GM19351 (cell line): ENCODE data around the gene TMEM134.

Source experiments
- ATAC-seq: cut with Tn5 transposase; IDR thresholded peaks from one replicate; pipeline ENCODE4 v1.9.1; 2021; ENCODE audit warnings: mild to moderate bottlenecking, moderate library complexity; ENCODE audit not compliant: unreplicated experiment

The TMEM134 gene

DNA sequence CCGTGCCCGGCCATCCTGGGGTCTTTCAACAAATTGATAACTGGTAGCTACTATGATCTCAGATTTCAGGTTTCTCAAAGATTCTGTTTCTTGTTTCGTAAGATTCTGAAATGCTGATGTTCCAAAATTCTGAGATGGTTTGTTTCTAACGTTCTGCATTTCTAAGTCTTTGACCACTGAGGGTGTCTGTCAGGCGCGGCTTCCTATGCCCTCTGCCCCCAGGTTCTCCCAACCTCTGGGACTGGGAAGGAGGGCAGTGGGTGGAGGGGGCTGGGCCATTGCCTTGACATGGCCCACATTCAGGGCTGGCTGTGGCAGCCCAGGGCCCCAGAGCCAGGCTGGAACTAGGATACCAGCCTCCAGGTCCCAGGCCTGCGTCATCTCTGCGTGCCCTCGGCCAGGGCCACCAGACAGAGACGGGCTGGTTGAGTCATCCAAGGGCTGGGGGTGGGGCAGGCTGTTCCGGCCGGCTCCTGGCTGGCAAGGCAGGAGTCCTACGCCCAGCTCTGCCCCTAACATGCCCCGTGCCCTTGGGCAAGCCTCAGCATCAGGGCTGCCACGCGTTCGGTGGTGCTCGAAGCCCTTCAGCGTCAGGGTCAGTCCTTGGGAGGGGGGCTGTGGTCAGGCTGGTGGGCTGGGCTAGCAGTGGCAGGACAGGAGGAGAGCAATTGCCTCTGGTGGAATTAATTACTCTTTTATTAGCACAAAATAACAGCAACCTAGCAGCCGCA is 5.2 kb downstream of the TMEM134 start:
- no peak for ATAC-seq

- no peak for ATAC-seq
Observed at GRCh38 chr11:67463186-67463585, 5.9 kb downstream of the TMEM134 start.

GRCh38 chr11:67458266-67458665 is 10.8 kb downstream of the TMEM134 start:
- no peak for ATAC-seq

- no peak for ATAC-seq
Observed at GRCh38 chr11:67457453-67457852, 11.6 kb downstream of the TMEM134 start.

GRCh38 chr11:67456068-67456705 is 12.9 kb downstream of the TMEM134 start:
- ATAC-seq, result no peak

DNA sequence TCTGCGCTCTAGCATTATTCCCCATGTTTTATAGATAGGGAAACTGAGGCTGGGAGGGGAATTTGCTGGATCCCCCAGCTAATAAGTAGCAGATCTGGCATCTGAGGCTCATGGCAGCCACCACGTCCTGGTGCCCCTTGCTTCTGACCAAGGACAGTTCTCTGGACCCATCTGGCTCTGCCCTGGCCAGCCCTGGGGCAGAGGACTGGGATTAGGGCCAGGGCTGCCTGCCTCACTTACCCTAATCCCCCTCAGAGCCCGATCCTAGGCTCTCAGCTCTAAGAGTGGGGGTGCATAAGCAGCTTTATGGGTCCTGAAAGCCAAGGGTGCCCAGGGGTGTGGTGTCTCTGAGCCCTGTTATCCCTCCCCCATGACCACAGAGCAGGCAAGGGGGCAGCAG is 14.0 kb downstream of the TMEM134 start, which contains the start of gene CABP4:
Gene CABP4 (plus strand): TSS at position 301 of the 400 bp plus-strand sequence. CDS start 70 bp downstream, at position 371.
- ATAC-seq, result no peak

DNA sequence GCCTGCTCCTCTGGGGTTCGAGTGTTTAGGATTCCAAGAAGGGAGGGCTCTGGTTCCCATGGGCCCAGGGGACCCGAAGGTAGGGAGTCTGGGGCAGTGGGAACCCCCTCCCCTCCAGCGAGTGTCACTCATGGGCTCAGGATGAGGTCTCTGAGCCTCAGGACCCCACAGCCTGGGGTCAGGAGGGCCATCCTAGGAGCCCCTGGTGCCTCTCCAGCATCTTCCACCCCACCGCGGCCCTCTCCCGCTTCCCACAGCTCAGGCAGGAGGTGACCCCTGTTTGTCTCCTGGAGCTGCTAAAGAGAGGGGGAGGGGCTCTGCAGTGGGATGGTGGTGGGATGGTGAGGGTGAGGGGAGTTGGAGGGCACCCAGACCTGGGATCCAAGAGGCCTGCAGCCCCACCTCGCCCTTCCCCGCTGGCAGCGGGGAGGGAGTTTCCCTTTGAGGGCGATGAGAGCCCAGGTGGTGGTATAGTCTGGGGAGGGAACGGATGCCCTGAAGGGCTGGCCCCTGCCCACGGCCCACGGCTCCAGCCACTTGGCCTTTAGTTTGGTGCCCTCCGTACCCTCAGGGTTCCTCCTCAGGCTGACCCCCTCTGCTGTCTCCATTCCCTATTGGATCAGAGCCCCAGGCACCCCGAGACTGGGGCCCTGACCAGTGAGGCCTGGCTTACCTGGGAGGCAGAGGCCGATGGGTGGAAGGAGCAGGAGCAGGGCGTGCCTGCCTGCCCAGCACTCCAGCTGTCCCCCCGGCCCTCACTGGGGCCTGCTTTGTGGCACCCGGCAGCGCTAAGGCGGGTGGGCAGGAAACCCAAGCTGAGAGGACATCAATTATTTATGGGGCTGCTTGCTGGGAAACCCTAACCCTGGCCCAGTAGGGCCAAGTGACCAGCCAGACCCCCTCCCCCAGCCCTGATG is 15.0 kb downstream of the TMEM134 start:
- ATAC-seq, result no peak

GRCh38 chr11:67452141-67452952 is 16.7 kb downstream of the TMEM134 start, which contains the start of gene GPR152:
GPR152 (minus strand) TSS chr11:67452729; CDS start chr11:67452724, 5 bp downstream.
- no peak for ATAC-seq

DNA sequence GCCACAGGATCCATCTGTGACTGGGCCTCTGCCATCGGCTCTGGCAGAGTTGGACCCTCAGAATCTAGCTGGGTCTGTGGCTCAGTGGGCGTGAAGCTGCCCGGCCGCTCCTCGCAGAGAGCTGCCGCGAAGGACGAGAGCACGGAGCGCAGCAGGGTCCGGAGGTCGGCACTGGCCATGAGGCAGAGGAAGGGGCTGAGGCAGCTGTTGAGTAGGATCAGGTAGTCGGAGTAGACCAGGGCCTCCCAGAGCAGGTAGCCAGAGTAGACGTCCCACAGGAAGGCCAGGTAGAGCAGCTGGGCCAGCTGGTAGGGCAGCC is 17.4 kb downstream of the TMEM134 start:
- ATAC-seq, result no peak

DNA sequence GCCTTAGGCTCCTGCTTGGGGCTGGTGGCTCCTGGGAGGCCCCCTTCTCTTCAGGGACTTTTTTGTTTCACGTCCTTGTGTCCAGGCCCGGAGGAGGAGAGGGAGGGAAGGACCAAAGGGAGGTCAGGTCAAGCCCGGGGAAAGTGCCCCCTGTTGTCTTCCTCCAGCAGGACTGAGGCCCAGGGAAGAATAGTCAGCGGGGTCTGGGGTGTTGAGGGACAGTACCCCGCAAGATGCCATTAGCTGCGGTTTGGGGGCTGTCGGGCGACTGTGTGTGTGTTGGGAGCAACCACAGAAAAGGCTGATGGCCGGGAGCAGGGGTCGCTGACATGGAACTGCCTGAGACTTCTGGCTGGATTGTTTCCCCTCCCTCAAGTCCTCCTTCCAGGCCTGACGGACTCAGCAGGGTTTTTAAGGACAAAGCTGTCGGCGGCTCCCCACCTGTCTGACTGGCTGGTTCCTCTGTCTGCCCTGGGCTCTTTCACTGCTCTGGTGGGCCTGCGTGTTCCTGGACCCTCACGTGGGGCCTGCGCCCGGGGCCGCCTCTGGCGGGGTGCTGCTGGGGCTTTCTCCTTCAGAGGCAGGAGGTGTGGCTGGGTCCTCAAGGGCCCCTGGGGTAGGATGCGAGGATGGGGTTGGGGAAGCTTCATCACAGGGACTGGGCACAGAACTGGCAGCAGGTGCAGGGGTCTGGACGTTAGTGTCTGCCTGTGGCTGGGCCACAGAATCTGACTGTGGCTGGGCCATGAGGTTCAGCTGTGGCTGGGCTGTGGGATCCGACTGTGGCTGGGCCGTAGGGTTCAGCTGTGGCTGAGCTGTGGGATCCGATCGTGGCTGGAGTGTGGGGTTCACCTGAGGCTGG is 18.0 kb downstream of the TMEM134 start:
- ATAC-seq, result no peak

DNA sequence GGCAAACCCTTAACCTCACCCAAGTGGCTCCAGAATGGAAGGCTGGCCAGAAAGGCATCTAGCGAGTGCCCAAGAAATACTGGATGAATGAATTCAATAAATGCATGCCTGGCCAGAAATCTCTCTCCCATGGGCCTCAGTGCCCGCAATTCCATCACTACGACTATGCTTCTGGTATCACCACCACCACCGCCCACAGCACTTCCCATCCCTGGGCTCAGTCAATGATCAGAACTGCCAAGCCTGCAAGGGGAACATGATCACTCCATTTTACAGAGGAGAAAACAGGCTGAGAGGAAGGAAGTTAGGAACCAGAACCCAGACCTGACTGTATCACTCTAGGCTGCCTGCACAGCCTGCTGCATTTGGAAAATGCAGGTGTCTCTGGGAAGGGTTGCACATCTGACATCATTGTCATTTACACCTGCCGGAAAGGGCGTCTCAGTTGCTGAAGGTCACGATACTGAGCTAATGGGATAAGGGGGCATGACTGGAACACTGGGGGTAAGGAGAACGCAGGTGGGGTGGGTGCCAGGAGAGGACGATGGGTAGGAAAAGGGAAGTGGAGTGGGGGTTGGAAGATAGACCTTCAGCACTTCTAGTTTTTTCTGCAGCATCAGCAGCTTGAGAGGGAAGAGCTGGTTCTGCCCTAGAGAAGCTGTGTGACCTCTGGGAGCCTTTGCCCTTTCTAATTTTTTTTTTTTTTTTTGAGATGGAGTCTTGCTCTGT is 19.8 kb downstream of the TMEM134 start:
- ATAC-seq, result no peak

DNA sequence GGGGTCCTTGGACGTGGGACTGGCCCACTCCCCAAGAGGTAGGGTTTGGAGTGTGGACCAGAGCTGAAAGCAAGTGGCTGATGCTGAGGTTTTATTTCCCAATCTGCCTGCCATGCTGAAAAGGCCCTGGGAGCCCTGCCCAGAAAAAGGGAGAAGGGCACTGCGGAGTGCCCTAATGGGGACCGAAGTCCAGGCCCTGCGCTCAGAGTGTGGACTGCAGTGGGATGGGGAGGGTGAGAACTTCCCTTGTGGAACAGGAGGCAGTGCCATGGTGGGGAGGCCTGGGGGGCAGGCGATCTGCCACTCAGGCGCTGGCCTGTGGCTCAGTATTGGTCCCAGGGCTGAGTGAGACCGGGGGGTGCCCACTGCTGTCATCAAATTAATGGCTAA is 20.8 kb downstream of the TMEM134 start:
- ATAC-seq, result no peak

- no peak for ATAC-seq
Observed at GRCh38 chr11:67445515-67445914, 23.5 kb downstream of the TMEM134 start.

GRCh38 chr11:67442504-67443404 is 26.3 kb downstream of the TMEM134 start:
- ATAC-seq, result no peak

DNA sequence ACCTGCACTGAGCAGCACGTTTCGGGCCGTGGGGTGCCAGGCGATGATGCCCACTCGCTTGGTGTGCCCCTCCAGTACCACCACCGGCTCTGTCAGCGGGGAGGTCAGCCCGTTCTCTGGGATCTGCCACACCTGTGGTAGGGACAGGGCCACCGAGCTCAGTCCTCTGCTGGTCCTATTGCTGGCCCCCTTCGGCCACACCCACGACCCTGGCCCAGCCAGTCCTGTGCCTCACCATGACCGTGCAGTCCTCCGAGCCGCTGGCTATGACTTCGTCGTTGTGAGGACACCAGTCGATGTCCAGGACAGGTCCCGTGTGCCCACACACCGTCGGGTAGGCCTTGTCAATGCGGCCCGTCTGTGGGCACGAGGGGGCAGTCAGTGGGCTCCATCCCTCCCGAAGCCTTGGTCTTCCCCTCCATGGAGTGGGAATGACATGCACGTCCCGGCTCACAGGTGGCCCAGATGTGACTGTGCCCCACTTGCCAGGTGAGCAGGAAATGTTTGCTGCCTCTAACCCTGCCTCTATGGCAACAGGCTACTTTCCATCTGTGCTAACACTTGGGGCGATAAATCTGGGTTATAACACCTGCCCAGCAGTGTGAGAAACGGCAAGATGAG is 27.2 kb downstream of the TMEM134 start:
- no peak for ATAC-seq

DNA sequence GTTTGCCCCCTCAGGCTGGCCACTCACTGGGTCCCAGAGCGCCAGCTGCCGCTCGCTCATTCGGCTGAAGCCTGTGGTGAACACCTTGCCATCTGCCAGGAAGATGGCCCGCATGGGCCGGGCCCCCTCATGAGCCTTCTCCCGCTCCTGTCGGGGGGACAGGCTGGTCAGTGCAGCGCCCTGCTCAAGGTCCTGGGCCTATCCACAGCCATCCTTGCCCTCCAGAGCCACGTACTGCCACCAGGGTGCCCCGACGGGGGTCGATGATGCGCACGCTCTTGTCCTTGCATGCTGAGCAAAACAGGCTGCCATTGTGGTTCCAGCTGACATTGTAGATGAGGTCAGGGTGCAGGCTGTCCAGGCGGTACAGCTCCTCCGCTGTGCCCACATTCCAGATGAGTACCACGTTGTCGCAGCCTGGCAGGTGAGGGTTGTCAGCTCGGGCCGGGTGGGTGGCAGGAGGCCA is 27.9 kb downstream of the TMEM134 start:
- no peak for ATAC-seq
